C4-2B (cell line): ENCODE data around the gene SPIRE2.

Experiments
- ZFX ChIP-seq: fragments of 450-650 bp; IDR thresholded peaks from 2 replicates; pipeline ENCODE4 v1.6.1; 2017
- TF ChIP-seq, protein P1 (sequence below): fragments of 450-650 bp; conservative IDR thresholded peaks from 2 replicates; pipeline ENCODE4 v1.5.1; 2017; ENCODE audit warnings: mild to moderate bottlenecking

GRCh38 chr16:89864527-89864820 is 36.2 kb downstream of the SPIRE2 start:
- TF ChIP-seq, protein P1, sequence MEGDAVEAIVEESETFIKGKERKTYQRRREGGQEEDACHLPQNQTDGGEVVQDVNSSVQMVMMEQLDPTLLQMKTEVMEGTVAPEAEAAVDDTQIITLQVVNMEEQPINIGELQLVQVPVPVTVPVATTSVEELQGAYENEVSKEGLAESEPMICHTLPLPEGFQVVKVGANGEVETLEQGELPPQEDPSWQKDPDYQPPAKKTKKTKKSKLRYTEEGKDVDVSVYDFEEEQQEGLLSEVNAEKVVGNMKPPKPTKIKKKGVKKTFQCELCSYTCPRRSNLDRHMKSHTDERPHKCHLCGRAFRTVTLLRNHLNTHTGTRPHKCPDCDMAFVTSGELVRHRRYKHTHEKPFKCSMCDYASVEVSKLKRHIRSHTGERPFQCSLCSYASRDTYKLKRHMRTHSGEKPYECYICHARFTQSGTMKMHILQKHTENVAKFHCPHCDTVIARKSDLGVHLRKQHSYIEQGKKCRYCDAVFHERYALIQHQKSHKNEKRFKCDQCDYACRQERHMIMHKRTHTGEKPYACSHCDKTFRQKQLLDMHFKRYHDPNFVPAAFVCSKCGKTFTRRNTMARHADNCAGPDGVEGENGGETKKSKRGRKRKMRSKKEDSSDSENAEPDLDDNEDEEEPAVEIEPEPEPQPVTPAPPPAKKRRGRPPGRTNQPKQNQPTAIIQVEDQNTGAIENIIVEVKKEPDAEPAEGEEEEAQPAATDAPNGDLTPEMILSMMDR, result no peak
- TF ChIP-seq ZFX, result no peak
